Measurements from ENCODE around the gene EHF. TPM values are rescaled to one million over a fixed set of nuclear protein-coding genes. Genes with fewer than 3 reads are reported as not detected.

Gene EHF
- total and polyA plus RNA-seq, 9 of the 15 experiments (the other 6 are each of a cell fraction or from before 2014, with no cell fraction given): 0.04 to 0.54 (median 0.37) TPM

DNA sequence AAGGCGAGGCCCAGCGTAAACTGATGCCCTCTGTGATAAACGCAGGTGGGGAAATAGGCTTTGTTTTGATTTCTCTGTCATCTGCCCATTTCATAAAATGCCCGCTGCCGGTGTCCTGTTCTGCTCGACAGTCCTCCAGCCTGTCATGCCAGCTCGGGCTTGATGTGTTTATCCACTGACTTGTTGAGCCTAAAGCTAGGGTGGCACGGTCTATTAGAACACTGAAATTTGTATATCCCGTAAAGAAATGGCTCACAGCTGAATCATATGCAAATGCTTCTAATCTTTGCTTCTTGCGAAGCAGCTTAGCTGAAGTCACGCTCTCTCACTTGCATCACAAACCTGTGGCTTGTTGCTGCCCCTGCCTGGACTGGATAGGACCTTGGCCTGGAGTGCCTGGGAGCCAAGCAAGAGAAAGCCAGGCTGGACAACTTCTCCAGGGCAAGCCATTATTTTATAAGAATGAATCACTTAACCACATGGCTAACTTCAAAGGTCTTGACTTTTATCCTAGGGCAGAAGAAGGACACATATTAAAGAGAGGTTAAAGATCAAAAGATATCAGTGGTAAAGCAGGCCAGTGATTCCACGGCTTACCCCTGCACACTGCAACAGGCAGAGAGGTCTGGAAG is 33.1 kb downstream of the EHF start (continued):
- TF ChIP-seq, protein P1, sequence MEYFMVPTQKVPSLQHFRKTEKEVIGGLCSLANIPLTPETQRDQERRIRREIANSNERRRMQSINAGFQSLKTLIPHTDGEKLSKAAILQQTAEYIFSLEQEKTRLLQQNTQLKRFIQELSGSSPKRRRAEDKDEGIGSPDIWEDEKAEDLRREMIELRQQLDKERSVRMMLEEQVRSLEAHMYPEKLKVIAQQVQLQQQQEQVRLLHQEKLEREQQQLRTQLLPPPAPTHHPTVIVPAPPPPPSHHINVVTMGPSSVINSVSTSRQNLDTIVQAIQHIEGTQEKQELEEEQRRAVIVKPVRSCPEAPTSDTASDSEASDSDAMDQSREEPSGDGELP (CRISPR knock-in tag; IDR thresholded peaks at IDR 0.05; ENCODE audit: borderline replicate concordance): peak; percentile 16; the same call in 1 of the 2 replicates
- TF ChIP-seq ZNF253 (CRISPR knock-in tag; conservative IDR thresholded peaks at IDR 0.05) (no peak), BHLHE40 (IDR thresholded peaks at IDR 0.05; ENCODE audit: low read length) (peak; percentile 77), NBN (IDR thresholded peaks at IDR 0.05; ENCODE audit: low read depth) (no peak), DMBX1 (CRISPR knock-in tag; IDR thresholded peaks at IDR 0.05; ENCODE audit: borderline replicate concordance) (peak; percentile 44; the same call in 1 of the 2 replicates), ZNF384 (IDR thresholded peaks at IDR 0.05; ENCODE audit: low read depth, low read length) (no peak), BRD4 (IDR thresholded peaks at IDR 0.05) (no peak), ASH1L (IDR thresholded peaks at IDR 0.05; ENCODE audit: borderline replicate concordance, low read depth, partially characterized antibody) (no peak), PTBP1 (IDR thresholded peaks at IDR 0.05; ENCODE audit: low read depth, low read length) (no peak), CBFA2T2 (conservative IDR thresholded peaks at IDR 0.05) (no peak), ZNF436 (CRISPR knock-in tag; IDR thresholded peaks at IDR 0.05) (no peak), NR2C1 (IDR thresholded peaks at IDR 0.05) (no peak), NR2C1 (tag; IDR thresholded peaks at IDR 0.05) (0 out of 2 replicates have a peak, but pooled peaks have one; percentile 19), JUND (IDR thresholded peaks at IDR 0.05; ENCODE audit: borderline replicate concordance, low read depth, low read length) (peak; percentile 54), JUND (tag; IDR thresholded peaks at IDR 0.05; ENCODE audit: borderline replicate concordance, low read depth, low read length) (peak; percentile 34; the same call in 2 of the 3 replicates), CHD2 (IDR thresholded peaks at IDR 0.05; ENCODE audit: low read depth, low read length) (no peak), CREM (IDR thresholded peaks at IDR 0.05; ENCODE audit: low read depth) (0 out of 2 replicates have a peak, but pooled peaks have one; percentile 43)
- TF ChIP-seq, protein P2, sequence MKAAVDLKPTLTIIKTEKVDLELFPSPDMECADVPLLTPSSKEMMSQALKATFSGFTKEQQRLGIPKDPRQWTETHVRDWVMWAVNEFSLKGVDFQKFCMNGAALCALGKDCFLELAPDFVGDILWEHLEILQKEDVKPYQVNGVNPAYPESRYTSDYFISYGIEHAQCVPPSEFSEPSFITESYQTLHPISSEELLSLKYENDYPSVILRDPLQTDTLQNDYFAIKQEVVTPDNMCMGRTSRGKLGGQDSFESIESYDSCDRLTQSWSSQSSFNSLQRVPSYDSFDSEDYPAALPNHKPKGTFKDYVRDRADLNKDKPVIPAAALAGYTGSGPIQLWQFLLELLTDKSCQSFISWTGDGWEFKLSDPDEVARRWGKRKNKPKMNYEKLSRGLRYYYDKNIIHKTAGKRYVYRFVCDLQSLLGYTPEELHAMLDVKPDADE (conservative IDR thresholded peaks at IDR 0.05; ENCODE audit: control insufficient read depth, low read depth, low read length): no peak
- TF ChIP-seq, protein P3, sequence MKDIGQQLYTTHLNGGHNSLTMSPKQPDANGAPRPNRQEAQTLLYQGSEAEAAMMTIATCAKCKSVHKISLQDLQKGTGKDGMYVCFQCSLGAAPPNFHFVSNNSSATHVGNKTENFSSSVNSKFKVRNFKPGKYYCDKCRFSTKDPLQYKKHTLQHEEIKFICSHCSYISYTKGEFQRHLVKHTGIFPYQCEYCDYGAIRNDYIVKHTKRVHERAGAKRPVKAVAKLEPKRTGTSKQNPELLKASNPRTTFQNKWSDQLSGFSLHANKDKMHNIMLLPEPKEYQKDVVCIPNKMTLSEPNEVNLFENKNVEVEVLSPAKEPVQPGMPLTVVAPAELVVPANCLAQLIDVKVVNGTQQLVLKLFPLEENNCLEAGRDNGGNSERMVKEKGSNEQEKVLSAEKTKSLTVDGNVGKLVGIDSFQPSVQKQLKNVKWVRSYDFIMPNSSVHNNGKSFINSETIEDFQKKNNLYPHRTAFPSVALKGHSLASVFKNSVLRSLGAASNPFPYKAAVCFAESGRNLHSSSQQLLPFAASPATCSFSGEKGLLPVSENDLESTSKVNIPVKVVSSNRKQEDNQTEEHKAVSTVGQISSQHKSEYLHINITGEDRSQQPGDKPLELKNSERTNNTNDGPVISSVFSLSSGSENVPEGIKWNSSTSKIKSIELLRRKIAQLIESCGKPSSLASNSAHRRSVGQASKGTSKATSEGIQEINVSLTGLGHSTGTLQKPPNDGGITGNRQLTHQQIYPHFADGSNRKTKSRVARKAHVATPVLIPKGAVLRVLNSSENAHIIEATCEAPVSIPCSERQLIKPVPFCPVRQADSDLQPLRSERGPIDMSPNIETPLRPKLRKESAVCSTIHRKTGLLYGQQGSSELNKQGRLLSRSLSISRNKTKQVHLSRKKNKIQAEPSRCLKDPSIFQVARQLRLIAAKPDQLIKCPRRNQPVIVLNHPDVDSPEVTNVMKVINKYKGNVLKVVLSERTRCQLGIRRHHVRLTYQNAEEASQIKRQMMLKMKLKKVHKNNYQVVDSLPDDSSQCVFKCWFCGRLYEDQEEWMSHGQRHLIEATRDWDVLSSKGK (CRISPR knock-in tag; IDR thresholded peaks at IDR 0.05): no peak
- TF ChIP-seq, protein P4, sequence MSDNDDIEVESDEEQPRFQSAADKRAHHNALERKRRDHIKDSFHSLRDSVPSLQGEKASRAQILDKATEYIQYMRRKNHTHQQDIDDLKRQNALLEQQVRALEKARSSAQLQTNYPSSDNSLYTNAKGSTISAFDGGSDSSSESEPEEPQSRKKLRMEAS (CRISPR knock-in tag; IDR thresholded peaks at IDR 0.05): no peak
- TF ChIP-seq, protein P5, sequence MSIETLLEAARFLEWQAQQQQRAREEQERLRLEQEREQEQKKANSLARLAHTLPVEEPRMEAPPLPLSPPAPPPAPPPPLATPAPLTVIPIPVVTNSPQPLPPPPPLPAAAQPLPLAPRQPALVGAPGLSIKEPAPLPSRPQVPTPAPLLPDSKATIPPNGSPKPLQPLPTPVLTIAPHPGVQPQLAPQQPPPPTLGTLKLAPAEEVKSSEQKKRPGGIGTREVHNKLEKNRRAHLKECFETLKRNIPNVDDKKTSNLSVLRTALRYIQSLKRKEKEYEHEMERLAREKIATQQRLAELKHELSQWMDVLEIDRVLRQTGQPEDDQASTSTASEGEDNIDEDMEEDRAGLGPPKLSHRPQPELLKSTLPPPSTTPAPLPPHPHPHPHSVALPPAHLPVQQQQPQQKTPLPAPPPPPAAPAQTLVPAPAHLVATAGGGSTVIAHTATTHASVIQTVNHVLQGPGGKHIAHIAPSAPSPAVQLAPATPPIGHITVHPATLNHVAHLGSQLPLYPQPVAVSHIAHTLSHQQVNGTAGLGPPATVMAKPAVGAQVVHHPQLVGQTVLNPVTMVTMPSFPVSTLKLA (conservative IDR thresholded peaks at IDR 0.05): no peak

Measured in K562 (cell line).